ENCODE measurements around the gene FGF6. TPM values are rescaled to one million over a fixed set of nuclear protein-coding genes. Genes with fewer than 3 reads are reported as not detected.

Gene FGF6
- total and polyA plus RNA-seq, 10 of the 15 experiments (the other 5 are each of a cell fraction or from before 2014, with no cell fraction given): not detected

DNA sequence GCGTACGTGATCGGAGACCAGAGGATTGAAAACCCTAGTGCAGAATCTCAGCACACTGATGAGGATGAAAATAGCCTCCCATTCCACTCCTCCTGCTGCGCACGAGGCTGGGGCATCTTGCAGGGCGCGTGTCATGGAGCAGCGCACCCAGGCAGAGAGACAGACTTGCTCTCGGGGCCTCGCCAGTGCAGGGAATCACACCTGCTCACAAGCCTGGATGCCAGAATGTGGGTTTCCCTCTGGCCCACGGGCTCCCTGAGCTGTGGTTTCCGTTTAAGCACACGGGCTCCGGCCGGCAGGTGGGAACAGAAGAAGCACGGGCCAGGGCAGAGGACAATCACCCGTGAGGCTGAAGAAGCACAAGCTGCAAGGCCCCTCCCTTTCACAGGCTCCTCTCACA lies 2.0 kb downstream of the FGF6 start (continued):
- no peak for TF ChIP-seq CREM (IDR thresholded peaks at IDR 0.05; ENCODE audit: low read depth)

DNA sequence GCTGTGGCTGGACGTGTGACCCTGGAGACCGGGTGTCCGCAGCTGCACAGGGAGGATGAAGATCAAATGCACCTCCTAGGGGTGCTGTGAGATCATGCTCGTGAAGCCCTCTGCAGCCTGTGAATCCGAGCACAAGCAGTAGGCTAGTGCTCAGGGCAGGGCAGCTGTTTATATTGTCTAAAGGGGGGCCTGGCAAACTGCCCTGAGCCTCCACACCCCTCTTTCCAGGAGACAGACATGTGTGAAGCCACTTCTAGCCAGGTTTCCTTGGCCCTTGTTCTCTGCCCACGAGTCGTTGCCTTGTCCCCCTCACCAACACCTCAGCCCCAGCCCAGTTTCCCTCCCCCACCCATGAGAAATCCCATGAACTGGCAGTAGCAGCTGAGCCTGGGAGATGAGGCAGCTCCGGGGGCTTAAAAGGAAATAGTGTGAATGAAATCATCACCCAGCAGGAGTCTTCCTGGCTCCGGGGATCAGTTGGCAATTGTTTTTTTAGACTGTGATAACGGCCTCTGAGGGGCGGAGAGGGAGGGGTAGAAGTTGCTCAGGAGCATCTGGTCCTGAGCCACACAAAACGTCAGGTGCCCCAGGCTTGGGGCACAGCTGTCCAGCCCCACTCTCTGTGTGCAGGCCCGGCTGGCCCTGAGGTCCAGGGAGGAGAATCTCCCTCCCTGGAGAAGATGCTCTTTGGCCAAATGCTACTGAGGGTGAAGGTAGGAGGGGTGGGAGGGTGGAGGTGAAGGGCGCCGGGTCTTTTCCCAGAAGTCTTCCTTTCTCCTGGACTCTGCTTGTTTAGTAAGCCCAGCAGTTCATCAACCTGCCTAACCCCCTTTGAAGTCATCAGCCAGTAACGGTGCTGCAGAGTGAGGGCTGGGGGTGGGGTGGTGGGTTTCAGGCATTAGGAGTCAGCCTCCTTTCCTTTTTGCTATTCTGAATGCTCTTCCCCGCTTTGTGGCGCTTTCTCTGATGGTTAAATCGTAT lies 4.0 kb downstream of the FGF6 start:
- no peak overlapping the region for H3K9ac ChIP-seq (ENCODE audit: control insufficient read depth, insufficient read depth, low read length)
- no peak for FAIRE-seq
- CTCF ChIA-PET: no interaction called here

More for the DNA sequence above, 4.0 kb downstream of the FGF6 start:
- ChIA-PET POLR2A (no interaction called here), SMC1A (ENCODE audit: uncharacterized antibody, unreplicated experiment) (no interaction called here), RAD21 (ENCODE audit: unreplicated experiment) (no interaction called here)
- Histone ChIP-seq H3K4me3 (no peak overlapping the region), H3K9me3 (replicated peaks; ENCODE audit: control insufficient read depth, insufficient read depth, low read length) (no peaks in the 10 kb centered on the region), H3K79me2 (ENCODE audit: control insufficient read depth, insufficient read depth, low read length) (no peaks in the 10 kb centered on the region), H3K36me3 (ENCODE audit: control insufficient read depth in 2 of 2, insufficient read depth in 2 of 2, low read length in 1 of 2) (no peaks in the 10 kb centered on the region), H2AFZ (ENCODE audit: control insufficient read depth, low read depth, low read length) (no peak overlapping the region), H3K4me1 (ENCODE audit: control insufficient read depth, insufficient read depth, low read length) (0 out of 2 replicates have a peak, but pooled peaks cover 6% of the 10 kb centered on the region), H3K4me2 (ENCODE audit: control insufficient read depth, insufficient read depth) (no peak overlapping the region), H3K27ac (ENCODE audit: control insufficient read depth, insufficient read depth) (no peak overlapping the region), H4K20me1 (ENCODE audit: control insufficient read depth, insufficient read depth) (no peaks in the 10 kb centered on the region), H3K27me3 (replicated peaks in 1 of 2; ENCODE audit: control insufficient read depth in 2 of 2, insufficient read depth in 2 of 2, low read length in 1 of 2) (peaks cover 0 to 3% of the 10 kb centered on the region in 2 experiments; a peak in 3 of 4 replicates)
- in situ Hi-C loops (cut with MboI) (no loop called here), intact Hi-C loops (cut with micrococcal nuclease; ENCODE audit: unreplicated experiment) (no loop called here)
- TF ChIP-seq IKZF2 (IDR thresholded peaks at IDR 0.05) (no peak), MYC (IDR thresholded peaks at IDR 0.05; ENCODE audit: insufficient read depth, insufficient read length, insufficient replicate concordance, low read length, severe bottlenecking) (no peak), WRNIP1 (IDR thresholded peaks at IDR 0.05; ENCODE audit: borderline replicate concordance, low read depth, low read length) (no peak), NBN (IDR thresholded peaks at IDR 0.05) (no peak), SIX5 (IDR thresholded peaks at IDR 0.05; ENCODE audit: low read depth, low read length, severe bottlenecking) (no peak), TCF7 (IDR thresholded peaks at IDR 0.05; ENCODE audit: borderline replicate concordance) (no peak), ESRRA (IDR thresholded peaks at IDR 0.05; ENCODE audit: low read length) (no peak), ASH2L (IDR thresholded peaks at IDR 0.05; ENCODE audit: borderline replicate concordance, low read depth) (no peak)
- TF ChIP-seq, protein P1, sequence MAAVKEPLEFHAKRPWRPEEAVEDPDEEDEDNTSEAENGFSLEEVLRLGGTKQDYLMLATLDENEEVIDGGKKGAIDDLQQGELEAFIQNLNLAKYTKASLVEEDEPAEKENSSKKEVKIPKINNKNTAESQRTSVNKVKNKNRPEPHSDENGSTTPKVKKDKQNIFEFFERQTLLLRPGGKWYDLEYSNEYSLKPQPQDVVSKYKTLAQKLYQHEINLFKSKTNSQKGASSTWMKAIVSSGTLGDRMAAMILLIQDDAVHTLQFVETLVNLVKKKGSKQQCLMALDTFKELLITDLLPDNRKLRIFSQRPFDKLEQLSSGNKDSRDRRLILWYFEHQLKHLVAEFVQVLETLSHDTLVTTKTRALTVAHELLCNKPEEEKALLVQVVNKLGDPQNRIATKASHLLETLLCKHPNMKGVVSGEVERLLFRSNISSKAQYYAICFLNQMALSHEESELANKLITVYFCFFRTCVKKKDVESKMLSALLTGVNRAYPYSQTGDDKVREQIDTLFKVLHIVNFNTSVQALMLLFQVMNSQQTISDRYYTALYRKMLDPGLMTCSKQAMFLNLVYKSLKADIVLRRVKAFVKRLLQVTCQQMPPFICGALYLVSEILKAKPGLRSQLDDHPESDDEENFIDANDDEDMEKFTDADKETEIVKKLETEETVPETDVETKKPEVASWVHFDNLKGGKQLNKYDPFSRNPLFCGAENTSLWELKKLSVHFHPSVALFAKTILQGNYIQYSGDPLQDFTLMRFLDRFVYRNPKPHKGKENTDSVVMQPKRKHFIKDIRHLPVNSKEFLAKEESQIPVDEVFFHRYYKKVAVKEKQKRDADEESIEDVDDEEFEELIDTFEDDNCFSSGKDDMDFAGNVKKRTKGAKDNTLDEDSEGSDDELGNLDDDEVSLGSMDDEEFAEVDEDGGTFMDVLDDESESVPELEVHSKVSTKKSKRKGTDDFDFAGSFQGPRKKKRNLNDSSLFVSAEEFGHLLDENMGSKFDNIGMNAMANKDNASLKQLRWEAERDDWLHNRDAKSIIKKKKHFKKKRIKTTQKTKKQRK (IDR thresholded peaks at IDR 0.05; ENCODE audit: low read depth, low read length): no peak
- TF ChIP-seq, protein P2, sequence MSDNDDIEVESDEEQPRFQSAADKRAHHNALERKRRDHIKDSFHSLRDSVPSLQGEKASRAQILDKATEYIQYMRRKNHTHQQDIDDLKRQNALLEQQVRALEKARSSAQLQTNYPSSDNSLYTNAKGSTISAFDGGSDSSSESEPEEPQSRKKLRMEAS (IDR thresholded peaks at IDR 0.05; ENCODE audit: low read depth, low read length): no peak
- TF ChIP-seq, protein P3, sequence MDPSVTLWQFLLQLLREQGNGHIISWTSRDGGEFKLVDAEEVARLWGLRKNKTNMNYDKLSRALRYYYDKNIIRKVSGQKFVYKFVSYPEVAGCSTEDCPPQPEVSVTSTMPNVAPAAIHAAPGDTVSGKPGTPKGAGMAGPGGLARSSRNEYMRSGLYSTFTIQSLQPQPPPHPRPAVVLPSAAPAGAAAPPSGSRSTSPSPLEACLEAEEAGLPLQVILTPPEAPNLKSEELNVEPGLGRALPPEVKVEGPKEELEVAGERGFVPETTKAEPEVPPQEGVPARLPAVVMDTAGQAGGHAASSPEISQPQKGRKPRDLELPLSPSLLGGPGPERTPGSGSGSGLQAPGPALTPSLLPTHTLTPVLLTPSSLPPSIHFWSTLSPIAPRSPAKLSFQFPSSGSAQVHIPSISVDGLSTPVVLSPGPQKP (IDR thresholded peaks at IDR 0.05; ENCODE audit: low read depth, low read length): no peak
- TF ChIP-seq, protein P4, sequence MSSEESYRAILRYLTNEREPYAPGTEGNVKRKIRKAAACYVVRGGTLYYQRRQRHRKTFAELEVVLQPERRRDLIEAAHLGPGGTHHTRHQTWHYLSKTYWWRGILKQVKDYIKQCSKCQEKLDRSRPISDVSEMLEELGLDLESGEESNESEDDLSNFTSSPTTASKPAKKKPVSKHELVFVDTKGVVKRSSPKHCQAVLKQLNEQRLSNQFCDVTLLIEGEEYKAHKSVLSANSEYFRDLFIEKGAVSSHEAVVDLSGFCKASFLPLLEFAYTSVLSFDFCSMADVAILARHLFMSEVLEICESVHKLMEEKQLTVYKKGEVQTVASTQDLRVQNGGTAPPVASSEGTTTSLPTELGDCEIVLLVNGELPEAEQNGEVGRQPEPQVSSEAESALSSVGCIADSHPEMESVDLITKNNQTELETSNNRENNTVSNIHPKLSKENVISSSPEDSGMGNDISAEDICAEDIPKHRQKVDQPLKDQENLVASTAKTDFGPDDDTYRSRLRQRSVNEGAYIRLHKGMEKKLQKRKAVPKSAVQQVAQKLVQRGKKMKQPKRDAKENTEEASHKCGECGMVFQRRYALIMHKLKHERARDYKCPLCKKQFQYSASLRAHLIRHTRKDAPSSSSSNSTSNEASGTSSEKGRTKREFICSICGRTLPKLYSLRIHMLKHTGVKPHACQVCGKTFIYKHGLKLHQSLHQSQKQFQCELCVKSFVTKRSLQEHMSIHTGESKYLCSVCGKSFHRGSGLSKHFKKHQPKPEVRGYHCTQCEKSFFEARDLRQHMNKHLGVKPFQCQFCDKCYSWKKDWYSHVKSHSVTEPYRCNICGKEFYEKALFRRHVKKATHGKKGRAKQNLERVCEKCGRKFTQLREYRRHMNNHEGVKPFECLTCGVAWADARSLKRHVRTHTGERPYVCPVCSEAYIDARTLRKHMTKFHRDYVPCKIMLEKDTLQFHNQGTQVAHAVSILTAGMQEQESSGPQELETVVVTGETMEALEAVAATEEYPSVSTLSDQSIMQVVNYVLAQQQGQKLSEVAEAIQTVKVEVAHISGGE (CRISPR knock-in tag; IDR thresholded peaks at IDR 0.05): no peak
- WGBS (ENCODE audit: insufficient coverage, insufficient replicate concordance, low lambda C conversion rate, missing lambda C conversion rate): 49% methylated on average over 19 of the region's 19 CpGs
- no TSS peak for BruUV-seq (replicated peaks)
- ATAC-seq: no peak
- DNase-seq (ENCODE audit: low read depth, low spot score): no peak

Measured in GM12878 (cell line).